Suprapubic skin (tissue), 3 donors: ENCODE data around the gene PPP2R2B.

ENCODE experiments used
- EP300 ChIP-seq: sonication (generic); formaldehyde crosslinking; IDR thresholded peaks from one replicate; pipeline ENCODE4 v1.6.1; 2017; ENCODE audit warnings: antibody characterized with exemption
- POLR2A ChIP-seq, 2 donors: fragments of 450-650 bp; IDR thresholded peaks; one replicate each; pipeline ENCODE4 v1.6.1; 2017; ENCODE audit warnings: antibody characterized with exemption in 2 of 2, mild to moderate bottlenecking in 2 of 2, moderate library complexity in 2 of 2
- TF ChIP-seq, protein P1 (sequence below), 2 donors: fragments of 200-600 bp in 1 of 2; fragments of 450-650 bp in 1 of 2; sonication (generic) in 1 of 2; IDR thresholded peaks; one replicate each; pipeline ENCODE4 v1.5.1; 2016 to 2019; ENCODE audit warnings: antibody characterized with exemption in 2 of 2, mild to moderate bottlenecking in 1 of 2, moderate library complexity in 1 of 2

GRCh38 chr5:146564007-146564762 is 314.4 kb downstream of the PPP2R2B start:
- TF ChIP-seq POLR2A (IDR thresholded peaks at IDR 0.05) (no peak), EP300 (no peak)
- TF ChIP-seq, protein P1, sequence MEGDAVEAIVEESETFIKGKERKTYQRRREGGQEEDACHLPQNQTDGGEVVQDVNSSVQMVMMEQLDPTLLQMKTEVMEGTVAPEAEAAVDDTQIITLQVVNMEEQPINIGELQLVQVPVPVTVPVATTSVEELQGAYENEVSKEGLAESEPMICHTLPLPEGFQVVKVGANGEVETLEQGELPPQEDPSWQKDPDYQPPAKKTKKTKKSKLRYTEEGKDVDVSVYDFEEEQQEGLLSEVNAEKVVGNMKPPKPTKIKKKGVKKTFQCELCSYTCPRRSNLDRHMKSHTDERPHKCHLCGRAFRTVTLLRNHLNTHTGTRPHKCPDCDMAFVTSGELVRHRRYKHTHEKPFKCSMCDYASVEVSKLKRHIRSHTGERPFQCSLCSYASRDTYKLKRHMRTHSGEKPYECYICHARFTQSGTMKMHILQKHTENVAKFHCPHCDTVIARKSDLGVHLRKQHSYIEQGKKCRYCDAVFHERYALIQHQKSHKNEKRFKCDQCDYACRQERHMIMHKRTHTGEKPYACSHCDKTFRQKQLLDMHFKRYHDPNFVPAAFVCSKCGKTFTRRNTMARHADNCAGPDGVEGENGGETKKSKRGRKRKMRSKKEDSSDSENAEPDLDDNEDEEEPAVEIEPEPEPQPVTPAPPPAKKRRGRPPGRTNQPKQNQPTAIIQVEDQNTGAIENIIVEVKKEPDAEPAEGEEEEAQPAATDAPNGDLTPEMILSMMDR (IDR thresholded peaks at IDR 0.05), result no peak
